Fibroblast of skin of abdomen (primary cell): ENCODE measurements around the gene TMTC2.

Experiments
- DNase-seq: peaks from one replicate; pipeline ENCODE4 v3.0.0-alpha.2; 2013

Gene TMTC2

GRCh38 chr12:82958966-82959365 is 272.3 kb downstream of the TMTC2 start:
- DNase-seq = no peak

GRCh38 chr12:82959821-82960220 is 273.1 kb downstream of the TMTC2 start:
- DNase-seq = no peak

- no peak for DNase-seq
Observed at GRCh38 chr12:82961835-82962234, 275.1 kb downstream of the TMTC2 start.

- no peak for DNase-seq
Observed at GRCh38 chr12:82963956-82964355, 277.2 kb downstream of the TMTC2 start.

GRCh38 chr12:82964446-82964845 is 277.7 kb downstream of the TMTC2 start:
- DNase-seq = no peak

GRCh38 chr12:82966001-82966559 is 279.4 kb downstream of the TMTC2 start:
- DNase-seq = no peak

- DNase-seq = no peak
Observed at GRCh38 chr12:82968631-82969367, 282.1 kb downstream of the TMTC2 start.

GRCh38 chr12:82970614-82971013 is 283.9 kb downstream of the TMTC2 start:
- DNase-seq = no peak

GRCh38 chr12:82971584-82971983 is 284.9 kb downstream of the TMTC2 start:
- DNase-seq = no peak

- no peak for DNase-seq
Observed at GRCh38 chr12:82972624-82973023, 285.9 kb downstream of the TMTC2 start.

- DNase-seq = no peak
Observed at GRCh38 chr12:82973592-82973991, 286.9 kb downstream of the TMTC2 start.

- peak; percentile 30 for DNase-seq
Observed at GRCh38 chr12:82981150-82981549, 294.4 kb downstream of the TMTC2 start.

- no peak for DNase-seq
Observed at GRCh38 chr12:82994117-82994516, 307.4 kb downstream of the TMTC2 start.

GRCh38 chr12:82996168-82996812 is 309.6 kb downstream of the TMTC2 start:
- DNase-seq = no peak

- no peak for DNase-seq
Observed at GRCh38 chr12:82998509-82998908, 311.8 kb downstream of the TMTC2 start.

GRCh38 chr12:83003026-83003425 is 316.3 kb downstream of the TMTC2 start:
- no peak for DNase-seq

GRCh38 chr12:83005534-83006197 is 319.0 kb downstream of the TMTC2 start:
- DNase-seq = no peak

- DNase-seq = no peak
Observed at GRCh38 chr12:83008703-83009102, 322.0 kb downstream of the TMTC2 start.

GRCh38 chr12:83010169-83010804 is 323.6 kb downstream of the TMTC2 start:
- no peak for DNase-seq

- peak; percentile 13 for DNase-seq
Observed at GRCh38 chr12:83015390-83016217, 328.9 kb downstream of the TMTC2 start.

- DNase-seq = peak; percentile 86
Observed at GRCh38 chr12:83016218-83016835, 329.6 kb downstream of the TMTC2 start.

GRCh38 chr12:83016991-83017390 is 330.3 kb downstream of the TMTC2 start:
- no peak for DNase-seq
